Measurements from ENCODE around the gene CDC6. TPM values are rescaled to one million over a fixed set of nuclear protein-coding genes. Genes with fewer than 3 reads are reported as not detected.
A peak's percentile ranks its signal among the peaks of the same experiment; 100 is the strongest.

Gene CDC6
- total RNA-seq, 6 experiments from 2014 or later, result 16.9 to 36.0 (median 31.5) TPM

DNA sequence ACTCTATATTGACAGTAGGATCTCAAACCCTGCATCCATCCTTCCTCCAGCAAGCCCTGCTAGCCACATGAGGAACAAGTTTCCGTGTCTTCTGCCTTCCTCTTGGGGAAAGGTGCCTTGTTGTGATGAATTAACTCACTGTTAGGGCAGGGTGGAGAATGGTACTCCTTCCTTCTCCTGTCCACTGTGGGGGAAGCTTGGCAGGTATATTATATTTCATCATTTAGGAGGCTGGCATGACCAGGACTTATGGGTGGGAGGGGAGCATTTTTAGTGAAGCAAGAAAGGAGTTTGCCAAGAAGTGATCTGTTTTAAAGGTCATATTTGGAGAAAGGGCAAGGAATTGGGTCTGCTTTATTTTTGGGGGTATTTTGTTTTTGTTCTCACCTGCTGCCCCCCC is 9.3 kb upstream of the CDC6 start:
- no peaks in the 10 kb centered on the region for H3K9me3 Mint-ChIP-seq
- peaks cover 62% of the 10 kb centered on the region for H3K36me3 Mint-ChIP-seq (ENCODE audit: low read depth)
- TF ChIP-seq, protein P1, sequence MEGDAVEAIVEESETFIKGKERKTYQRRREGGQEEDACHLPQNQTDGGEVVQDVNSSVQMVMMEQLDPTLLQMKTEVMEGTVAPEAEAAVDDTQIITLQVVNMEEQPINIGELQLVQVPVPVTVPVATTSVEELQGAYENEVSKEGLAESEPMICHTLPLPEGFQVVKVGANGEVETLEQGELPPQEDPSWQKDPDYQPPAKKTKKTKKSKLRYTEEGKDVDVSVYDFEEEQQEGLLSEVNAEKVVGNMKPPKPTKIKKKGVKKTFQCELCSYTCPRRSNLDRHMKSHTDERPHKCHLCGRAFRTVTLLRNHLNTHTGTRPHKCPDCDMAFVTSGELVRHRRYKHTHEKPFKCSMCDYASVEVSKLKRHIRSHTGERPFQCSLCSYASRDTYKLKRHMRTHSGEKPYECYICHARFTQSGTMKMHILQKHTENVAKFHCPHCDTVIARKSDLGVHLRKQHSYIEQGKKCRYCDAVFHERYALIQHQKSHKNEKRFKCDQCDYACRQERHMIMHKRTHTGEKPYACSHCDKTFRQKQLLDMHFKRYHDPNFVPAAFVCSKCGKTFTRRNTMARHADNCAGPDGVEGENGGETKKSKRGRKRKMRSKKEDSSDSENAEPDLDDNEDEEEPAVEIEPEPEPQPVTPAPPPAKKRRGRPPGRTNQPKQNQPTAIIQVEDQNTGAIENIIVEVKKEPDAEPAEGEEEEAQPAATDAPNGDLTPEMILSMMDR (IDR thresholded peaks at IDR 0.05), result no peak
- H3K4me1 Mint-ChIP-seq (ENCODE audit: low read depth), result peaks cover 18% of the 10 kb centered on the region
- DNase-seq, result no peak
- peaks cover 6% of the 10 kb centered on the region; the same call in 1 of the 2 replicates for H3K27me3 Mint-ChIP-seq (ENCODE audit: insufficient read depth)
- H3K4me3 Mint-ChIP-seq, result no peak overlapping the region
- H3K27ac Mint-ChIP-seq, result no peak overlapping the region

DNA sequence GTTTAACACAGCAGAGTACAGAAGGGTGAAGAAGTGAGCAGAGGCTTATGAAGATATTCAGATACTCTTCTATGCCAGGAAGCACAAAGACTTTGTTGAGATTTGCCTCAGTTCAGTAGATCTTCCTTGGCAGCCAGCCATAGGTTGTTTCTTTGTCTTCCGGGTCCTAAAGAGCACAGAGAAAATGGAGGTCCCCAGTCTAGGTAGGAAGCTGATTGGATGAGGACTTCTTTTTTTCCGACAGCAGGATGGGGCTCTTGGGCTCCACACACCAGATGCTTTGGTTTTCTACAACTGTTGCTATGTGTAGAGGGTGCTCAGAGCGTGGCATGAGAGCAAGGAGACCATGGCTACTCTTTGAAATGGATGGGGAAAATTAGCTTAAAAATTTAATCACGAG is 8.3 kb upstream of the CDC6 start:
- DNase-seq, result no peak
- no peak overlapping the region for H3K4me3 Mint-ChIP-seq
- TF ChIP-seq, protein P1 (IDR thresholded peaks at IDR 0.05), result no peak
- H3K27ac Mint-ChIP-seq, result no peak overlapping the region
- peaks cover 58% of the 10 kb centered on the region for H3K36me3 Mint-ChIP-seq (ENCODE audit: low read depth)
- H3K9me3 Mint-ChIP-seq, result no peaks in the 10 kb centered on the region
- peaks cover 28% of the 10 kb centered on the region for H3K4me1 Mint-ChIP-seq (ENCODE audit: low read depth)
- H3K27me3 Mint-ChIP-seq (ENCODE audit: insufficient read depth), result peaks cover 6% of the 10 kb centered on the region; the same call in 1 of the 2 replicates

DNA sequence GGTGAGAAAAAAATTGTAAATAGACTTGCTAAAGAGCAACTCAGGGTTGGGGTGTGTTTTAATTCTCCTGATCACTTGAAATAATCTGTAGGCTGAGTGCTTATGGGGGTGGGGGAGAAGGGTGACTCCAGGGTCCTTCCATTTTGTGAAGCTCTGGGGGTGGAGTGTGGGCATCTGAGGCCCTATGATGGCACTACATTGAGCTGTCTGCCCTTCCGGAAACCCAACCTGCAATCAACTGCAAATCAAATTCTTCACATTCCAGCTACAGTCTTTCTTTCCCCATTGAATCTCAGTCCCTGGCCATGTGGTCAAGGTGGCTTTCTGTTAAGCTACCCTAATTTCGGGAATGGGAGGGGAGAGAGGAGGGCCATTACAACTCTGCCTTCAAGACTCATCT is 6.0 kb upstream of the CDC6 start:
- no peaks in the 10 kb centered on the region for H3K9me3 Mint-ChIP-seq
- H3K36me3 Mint-ChIP-seq (ENCODE audit: low read depth), result peaks cover 59% of the 10 kb centered on the region
- TF ChIP-seq, protein P1 (IDR thresholded peaks at IDR 0.05), result no peak
- H3K4me3 Mint-ChIP-seq, result no peak overlapping the region
- no peak overlapping the region for H3K27ac Mint-ChIP-seq
- H3K27me3 Mint-ChIP-seq (ENCODE audit: insufficient read depth), result peaks cover 6% of the 10 kb centered on the region; the same call in 1 of the 2 replicates
- H3K4me1 Mint-ChIP-seq (ENCODE audit: low read depth), result peaks cover 39% of the 10 kb centered on the region
- DNase-seq, result no peak

DNA sequence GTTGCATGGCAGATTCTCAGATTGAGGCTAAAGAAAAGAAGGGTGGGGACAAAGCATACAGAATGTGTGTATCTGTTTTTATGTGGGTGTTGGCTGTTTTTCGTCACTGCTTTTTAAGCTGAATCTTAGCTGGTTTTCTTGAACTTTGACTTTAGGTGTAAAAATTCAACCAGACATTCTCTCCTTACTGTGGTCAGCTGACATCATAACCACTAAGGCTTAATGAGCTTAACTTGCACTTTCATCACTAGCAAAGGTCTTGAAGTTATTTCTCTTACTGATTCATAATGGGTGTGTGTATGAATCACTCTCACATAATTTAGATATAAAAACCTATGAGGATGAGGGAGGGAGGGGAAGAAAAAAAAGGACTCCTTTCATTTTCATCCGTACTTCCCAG is 4.0 kb upstream of the CDC6 start:
- peak overlapping the region; percentile 93 for H3K27ac Mint-ChIP-seq
- TF ChIP-seq, protein P1 (IDR thresholded peaks at IDR 0.05), result no peak
- H3K36me3 Mint-ChIP-seq (ENCODE audit: low read depth), result peaks cover 51% of the 10 kb centered on the region

DNA sequence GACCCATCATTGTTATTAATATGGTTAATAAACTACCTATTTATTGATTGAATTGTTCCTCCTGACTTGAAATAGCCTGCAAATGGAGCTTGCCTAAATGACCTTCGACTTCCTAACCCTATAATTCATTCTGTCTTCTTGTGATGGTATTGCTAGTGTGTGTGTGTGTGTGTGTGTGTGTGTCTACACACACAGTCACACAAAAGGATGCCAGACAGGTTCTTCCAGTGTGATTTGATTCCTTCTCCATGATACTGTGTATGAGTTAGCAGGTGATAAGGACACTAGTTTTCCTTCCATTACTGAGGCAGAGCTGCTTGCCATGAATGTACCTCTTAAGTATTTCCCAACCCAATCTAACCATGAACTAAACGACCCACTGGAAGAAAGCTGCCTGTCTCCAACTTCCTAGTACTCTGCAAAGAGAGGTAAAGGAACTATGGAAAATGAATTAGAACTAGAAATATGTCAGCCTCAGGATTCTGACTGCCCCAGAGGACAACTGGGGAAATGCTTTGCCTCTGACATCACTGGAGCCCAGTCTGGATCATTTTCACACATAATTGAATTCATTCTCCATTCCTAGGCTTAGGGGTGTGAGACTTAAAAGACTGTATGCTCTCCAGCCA is 3.5 kb upstream of the CDC6 start:
- peaks cover 49% of the 10 kb centered on the region for H3K36me3 Mint-ChIP-seq (ENCODE audit: low read depth)
- peaks cover 7% of the 10 kb centered on the region for H3K9me3 Mint-ChIP-seq
- peak; percentile 73 for DNase-seq
- TF ChIP-seq, protein P1 (IDR thresholded peaks at IDR 0.05), result peak; percentile 64
- peaks cover 12% of the 10 kb centered on the region; the same call in 1 of the 2 replicates for H3K27me3 Mint-ChIP-seq (ENCODE audit: insufficient read depth)
- peak overlapping the region; percentile 86 for H3K4me3 Mint-ChIP-seq
- peaks cover 56% of the 10 kb centered on the region for H3K4me1 Mint-ChIP-seq (ENCODE audit: low read depth)
- H3K27ac Mint-ChIP-seq, result peak overlapping the region; percentile 93

More for the DNA sequence above, 4.0 kb upstream of the CDC6 start:
- Mint-ChIP-seq H3K27me3 (ENCODE audit: insufficient read depth) (peaks cover 12% of the 10 kb centered on the region; the same call in 1 of the 2 replicates), H3K9me3 (peaks cover 7% of the 10 kb centered on the region), H3K4me1 (ENCODE audit: low read depth) (peaks cover 53% of the 10 kb centered on the region), H3K4me3 (peak overlapping the region; percentile 86)
- DNase-seq, result peak; percentile 95
